Ovary (tissue), 9 donors: ENCODE measurements around the gene MITF. TPM values are rescaled to one million over a fixed set of nuclear protein-coding genes. Genes with fewer than 3 reads are reported as not detected.

Experiments
- DNase-seq, 5 donors: peaks; one replicate each; pipeline ENCODE4 v3.0.0-alpha.2; 2019 to 2020
- H3K27ac ChIP-seq, 2 donors: fragments of 200-600 bp; one replicate each; pipeline versions ENCODE4 v1.5.1 to v1.8.0; 2019 to 2022
- H3K27me3 ChIP-seq: fragments of 200-600 bp; one replicate; pipeline ENCODE4 v1.8.0; 2022
- H3K36me3 ChIP-seq: fragments of 200-600 bp; sonication (generic); one replicate; pipeline ENCODE4 v1.5.1; 2019
- H3K4me1 ChIP-seq: one replicate; pipeline ENCODE4 v1.8.1; 2013; ENCODE audit warnings: mild to moderate bottlenecking, moderate library complexity; ENCODE audit not compliant: insufficient read depth
- H3K4me3 ChIP-seq: fragments of 200-600 bp; sonication (generic); one replicate; pipeline ENCODE4 v1.5.1; 2017
- H3K9me3 ChIP-seq, 2 donors: fragments of 200-600 bp in 1 of 2; sonication (generic) in 1 of 2; one replicate each; pipeline versions ENCODE4 v1.5.1 to v1.8.1; 2013 to 2019; ENCODE audit warnings: mild to moderate bottlenecking in 1 of 2, moderate library complexity in 1 of 2
- EP300 ChIP-seq: sonication (generic); formaldehyde crosslinking; IDR thresholded peaks from one replicate; pipeline ENCODE4 v1.6.1; 2017; ENCODE audit warnings: antibody characterized with exemption
- POLR2A ChIP-seq: fragments of 450-650 bp; IDR thresholded peaks from one replicate; pipeline ENCODE4 v1.6.1; 2017; ENCODE audit warnings: antibody characterized with exemption, mild to moderate bottlenecking, moderate library complexity
- WGBS, 3 donors: extraction: QIAGEN DNeasy Blood & Tissue Kit in 1 of 3; methylation state at CpG; one replicate each; pipeline versions ENCODE4 v1.1.5 to v1.1.7; 2013 to 2017; 5-methylcytosine and 5-hydroxymethylcytosine counted together
- intact Hi-C, 4 donors: fragments of 100-400 bp; cut with DNase I; formaldehyde crosslinking; loops; one replicate each; pipeline versions ENCODE4 v1.11.0 to v1.15.1; 2022 to 2023
- polyA plus RNA-seq, 2 donors: library from polyadenylated mRNA; stranded (reverse); fragments of 200-250 nt in 1 of 2; fragments of 350-450 nt in 1 of 2; fragmentation: Illumina TruSeq in 1 of 2; extraction: RNeasy Lipid Tissue Mini Kit (QIAGEN cat#74804) in 1 of 2; gene quantifications; one replicate each; pipeline ENCODE4 v1.2.3, GENCODE V29; 2013 to 2014
- total RNA-seq, 7 donors: library from RNA; depleted of rRNA in 2 of 7; stranded (reverse); fragments of >200 nt in 2 of 7; fragmentation: NEBNext Ultra II Directional in 3 of 7; extraction: Animal tissue kit (Norgen Biotek cat#: 25700) in 3 of 7; gene quantifications; one replicate each; pipeline versions ENCODE4 v1.1.0 to v1.2.4, GENCODE V29; 2016 to 2023
- TF ChIP-seq, protein P1 (sequence below), 3 donors: fragments of 450-650 bp in 2 of 3; fragments of 200-600 bp in 1 of 3; IDR thresholded peaks; one replicate each; pipeline versions ENCODE4 v1.5.1 to v1.8.0; 2016 to 2022; ENCODE audit warnings: antibody characterized with exemption in 3 of 3, mild to moderate bottlenecking in 1 of 3
- donor health status: DM: no; HTN: no; CAD: no; lungs with moderate emphysema.
- donor health status: DM: no; HTN: no; CAD: no.
- donor health status: Bipolar disorder and iron deficiency.
- donor health status: DM: yes; HTN: yes; CAD: no.
- donor health status: DM: no; HTN: no; CAD: no.
- donor health status: DM: yes; HTN: yes; CAD: no.

Gene MITF
- total and polyA plus RNA-seq, 9 donors, result 13.6 to 38.0 (median 24.9) TPM

DNA sequence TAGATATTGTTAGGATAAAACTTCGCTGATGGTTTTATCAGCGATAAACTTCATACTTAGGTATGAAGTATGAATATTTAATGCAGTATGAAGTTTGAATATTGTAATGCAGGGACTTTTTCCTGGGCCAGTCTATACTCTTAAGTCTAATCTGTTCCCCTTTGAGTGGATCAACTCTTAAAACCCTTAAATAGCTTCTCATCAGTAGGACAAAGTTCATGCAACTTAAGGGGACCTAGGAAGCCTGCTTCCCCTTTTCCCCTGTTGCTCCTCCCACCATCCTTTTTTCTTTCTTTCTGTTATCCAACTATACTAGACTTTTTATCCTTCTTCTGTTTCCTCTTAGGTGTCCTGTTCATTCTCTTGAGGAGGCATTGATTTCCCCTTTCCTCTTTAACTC, 78.7 kb downstream of the MITF start:
- H3K9me3 ChIP-seq, result no peaks in the 10 kb centered on the region
- no peak for TF ChIP-seq EP300
- TF ChIP-seq POLR2A, result no peak
- TF ChIP-seq, protein P1, sequence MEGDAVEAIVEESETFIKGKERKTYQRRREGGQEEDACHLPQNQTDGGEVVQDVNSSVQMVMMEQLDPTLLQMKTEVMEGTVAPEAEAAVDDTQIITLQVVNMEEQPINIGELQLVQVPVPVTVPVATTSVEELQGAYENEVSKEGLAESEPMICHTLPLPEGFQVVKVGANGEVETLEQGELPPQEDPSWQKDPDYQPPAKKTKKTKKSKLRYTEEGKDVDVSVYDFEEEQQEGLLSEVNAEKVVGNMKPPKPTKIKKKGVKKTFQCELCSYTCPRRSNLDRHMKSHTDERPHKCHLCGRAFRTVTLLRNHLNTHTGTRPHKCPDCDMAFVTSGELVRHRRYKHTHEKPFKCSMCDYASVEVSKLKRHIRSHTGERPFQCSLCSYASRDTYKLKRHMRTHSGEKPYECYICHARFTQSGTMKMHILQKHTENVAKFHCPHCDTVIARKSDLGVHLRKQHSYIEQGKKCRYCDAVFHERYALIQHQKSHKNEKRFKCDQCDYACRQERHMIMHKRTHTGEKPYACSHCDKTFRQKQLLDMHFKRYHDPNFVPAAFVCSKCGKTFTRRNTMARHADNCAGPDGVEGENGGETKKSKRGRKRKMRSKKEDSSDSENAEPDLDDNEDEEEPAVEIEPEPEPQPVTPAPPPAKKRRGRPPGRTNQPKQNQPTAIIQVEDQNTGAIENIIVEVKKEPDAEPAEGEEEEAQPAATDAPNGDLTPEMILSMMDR (IDR thresholded peaks at IDR 0.05), result no peak
- H3K27ac ChIP-seq, result no peak overlapping the region
- no peaks in the 10 kb centered on the region for H3K36me3 ChIP-seq
- intact Hi-C loops, result no loop called here
- peaks cover 5% of the 10 kb centered on the region for H3K4me1 ChIP-seq
- DNase-seq, result no peak
- H3K27me3 ChIP-seq, result no peaks in the 10 kb centered on the region
- H3K4me3 ChIP-seq, result no peak overlapping the region
- 93 to 97% (median 95%) methylated on average over 2 of the region's 2 CpGs for WGBS, 3 donors

DNA sequence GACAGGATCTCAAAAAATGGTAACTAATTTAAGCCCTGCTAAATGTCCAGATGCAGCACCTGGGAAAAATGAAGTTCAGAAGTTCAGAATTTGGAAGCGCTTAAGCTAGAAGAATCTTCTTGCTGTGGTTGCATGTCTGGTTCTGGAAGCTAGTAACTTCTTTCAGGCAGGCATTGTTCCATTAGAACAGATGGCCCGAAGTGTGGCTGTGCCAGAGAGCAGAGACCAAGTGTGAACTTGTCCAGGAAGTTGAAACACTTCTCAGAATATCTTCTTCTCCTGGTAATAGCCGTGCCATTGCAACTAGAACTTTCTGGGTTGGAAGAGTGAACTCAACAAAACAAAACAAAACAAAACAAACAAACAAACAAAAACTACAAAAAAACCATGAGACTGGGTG, 80.0 kb downstream of the MITF start:
- no peak overlapping the region for H3K27ac ChIP-seq
- no peak for TF ChIP-seq POLR2A
- TF ChIP-seq, protein P1 (IDR thresholded peaks at IDR 0.05), result no peak
- no peak for TF ChIP-seq EP300
- no peak overlapping the region for H3K4me3 ChIP-seq
- DNase-seq, result peak in 3 of 5 donors; percentile 19
- H3K9me3 ChIP-seq, result no peaks in the 10 kb centered on the region
- peaks cover 5% of the 10 kb centered on the region for H3K4me1 ChIP-seq
- WGBS, 3 donors, result 6 to 63% (median 38%) methylated on average over 3 of the region's 3 CpGs
- H3K27me3 ChIP-seq, result no peaks in the 10 kb centered on the region
- no peaks in the 10 kb centered on the region for H3K36me3 ChIP-seq
- intact Hi-C loops, result no loop called here

DNA sequence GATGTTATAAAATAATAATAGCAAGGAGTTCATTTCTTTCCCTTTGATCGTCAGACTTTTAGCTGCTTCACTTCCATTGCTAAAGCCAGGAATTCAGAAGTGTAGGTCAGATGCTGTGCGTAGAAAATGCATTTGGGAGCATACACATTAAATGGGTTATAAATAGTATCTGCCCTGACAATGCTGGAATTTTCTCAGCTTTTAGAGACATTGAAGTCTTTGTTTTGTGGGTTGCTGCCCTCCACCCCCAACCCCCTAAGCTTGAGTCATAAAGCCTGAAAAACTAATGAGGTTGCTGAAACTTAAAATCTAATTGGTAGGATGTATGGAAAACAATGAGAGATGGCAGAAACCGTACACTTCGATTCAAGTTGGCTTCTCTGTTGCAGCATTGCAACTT, 81.9 kb downstream of the MITF start:
- WGBS, 3 donors, result 90 to 96% (median 95%) methylated on average over 4 of the region's 4 CpGs

DNA sequence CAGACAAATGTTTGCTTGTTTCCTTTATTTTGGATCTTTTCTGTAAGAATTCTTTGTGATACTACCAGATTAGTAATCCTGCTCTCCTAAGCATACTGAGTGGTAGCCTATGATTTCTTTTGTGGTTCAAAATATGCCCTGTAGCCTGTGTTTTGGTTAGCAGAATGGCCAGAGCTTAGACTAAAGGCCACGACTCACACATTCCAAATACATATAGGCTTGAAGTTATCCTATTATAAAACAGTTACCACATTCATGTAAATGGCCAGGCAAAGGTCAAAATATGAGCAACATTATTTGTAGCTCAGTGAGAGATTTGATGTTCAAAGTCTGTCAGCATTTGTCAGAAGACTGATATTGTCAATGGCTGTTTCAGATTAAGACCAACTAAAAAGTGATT, 84.5 kb downstream of the MITF start:
- 86 to 97% (median 88%) methylated on average over 1 of the region's 1 CpG for WGBS, 3 donors
- TF ChIP-seq, protein P1 (IDR thresholded peaks at IDR 0.05), result no peak
- TF ChIP-seq POLR2A (no peak), EP300 (no peak)
- Histone ChIP-seq H3K36me3 (no peaks in the 10 kb centered on the region), H3K4me3 (no peak overlapping the region), H3K9me3 (no peaks in the 10 kb centered on the region), H3K27me3 (no peaks in the 10 kb centered on the region), H3K27ac (no peak overlapping the region), H3K4me1 (peaks cover 6% of the 10 kb centered on the region)
- no peak for DNase-seq
- intact Hi-C loops, result no loop called here

More for the DNA sequence above, 81.9 kb downstream of the MITF start:
- H3K4me3 ChIP-seq, result no peak overlapping the region
- H3K27me3 ChIP-seq, result no peaks in the 10 kb centered on the region
- no peak for TF ChIP-seq POLR2A
- intact Hi-C loops, result no loop called here
- H3K27ac ChIP-seq, result no peak overlapping the region
- H3K4me1 ChIP-seq, result peaks cover 6% of the 10 kb centered on the region
- no peak for DNase-seq
- no peaks in the 10 kb centered on the region for H3K9me3 ChIP-seq
- H3K36me3 ChIP-seq, result no peaks in the 10 kb centered on the region

DNA sequence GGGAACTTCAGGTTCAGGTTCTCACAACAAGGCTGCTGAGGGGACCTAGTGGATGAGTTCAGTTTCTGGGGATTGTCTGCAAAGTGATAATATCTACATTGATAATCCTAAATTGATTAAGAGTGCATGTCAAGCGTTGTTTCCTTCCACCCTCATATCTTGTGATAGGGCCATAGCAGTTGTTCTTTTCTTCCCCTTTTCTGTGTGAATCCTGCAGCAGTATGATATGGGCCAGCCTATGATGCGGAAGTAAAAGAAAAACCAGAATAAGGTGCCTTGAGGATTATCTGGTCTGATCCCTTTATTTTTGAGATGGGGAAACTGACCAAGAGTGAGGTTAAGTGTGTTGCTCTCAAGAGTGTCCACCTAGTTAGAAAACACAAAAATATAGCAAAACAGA, 86.2 kb downstream of the MITF start:
- DNase-seq, result no peak
- Histone ChIP-seq H3K9me3 (no peaks in the 10 kb centered on the region), H3K27ac (no peak overlapping the region), H3K4me1 (peaks cover 3% of the 10 kb centered on the region), H3K4me3 (no peak overlapping the region), H3K27me3 (no peaks in the 10 kb centered on the region), H3K36me3 (no peaks in the 10 kb centered on the region)
- TF ChIP-seq POLR2A, result no peak
- TF ChIP-seq, protein P1 (IDR thresholded peaks at IDR 0.05), result no peak
- TF ChIP-seq EP300, result no peak
- 93 to 100% (median 99%) methylated on average over 2 of the region's 2 CpGs for WGBS, 3 donors
- intact Hi-C loops, result no loop called here
